ENCODE results near the gene RRP7A.

GRCh38 chr22:42472671-42473070 is 46.9 kb downstream of the RRP7A start:
- TF ChIP-seq SIN3A (IDR thresholded peaks at IDR 0.05; ENCODE audit: borderline replicate concordance, insufficient read depth, low read length) (no peak), POLR2AphosphoS5 (IDR thresholded peaks at IDR 0.05; ENCODE audit: low read depth, low read length) (no peak), REST (IDR thresholded peaks at IDR 0.05; ENCODE audit: insufficient read depth in 1 of 2, low read depth in 2 of 2, low read length in 2 of 2) (no peak)

Measured in PFSK-1 (cell line).